Heart left ventricle (tissue), 16 donors: ENCODE measurements around the gene SLC26A1. TPM values are rescaled to one million over a fixed set of nuclear protein-coding genes. Genes with fewer than 3 reads are reported as not detected.

Experiments used
- ATAC-seq, 4 donors: fragments of 200-7000 bp; cut with Tn5 transposase; one replicate each; pipeline ENCODE4 v1.9.1; 2020 to 2022; ENCODE audit warnings: moderate library complexity in 4 of 4, mild to moderate bottlenecking in 3 of 4, moderate number of reproducible peaks in 1 of 4
- DNase-seq, 5 donors: peaks; one replicate each; pipeline ENCODE4 v3.0.0-alpha.2; 2020
- H3K27ac ChIP-seq, 12 donors: fragments of 200-600 bp; sonication (generic) in 4 of 12; one replicate each; pipeline versions ENCODE4 v1.5.0 to v1.8.0; 2016 to 2022; ENCODE audit warnings: mild to moderate bottlenecking in 2 of 12
- H3K27me3 ChIP-seq, 9 donors: fragments of 200-600 bp; sonication (generic) in 2 of 9; one replicate each; pipeline versions ENCODE4 v1.5.1 to v1.8.0; 2016 to 2022; ENCODE audit warnings: mild to moderate bottlenecking in 3 of 9
- H3K36me3 ChIP-seq, 9 donors: fragments of 200-600 bp; sonication (generic) in 2 of 9; one replicate each; pipeline versions ENCODE4 v1.5.0 to v1.8.0; 2018 to 2022; ENCODE audit warnings: mild to moderate bottlenecking in 2 of 9
- H3K4me1 ChIP-seq, 12 donors: fragments of 200-600 bp; sonication (generic) in 4 of 12; one replicate each; pipeline versions ENCODE4 v1.5.0 to v1.8.0; 2016 to 2022; ENCODE audit warnings: mild to moderate bottlenecking in 3 of 12
- H3K4me3 ChIP-seq, 12 donors: fragments of 200-600 bp; sonication (generic) in 4 of 12; one replicate each; pipeline versions ENCODE4 v1.5.0 to v1.8.0; 2017 to 2022; ENCODE audit warnings: mild to moderate bottlenecking in 9 of 12, moderate library complexity in 4 of 12
- H3K9me3 ChIP-seq, 12 donors: fragments of 200-600 bp; sonication (generic) in 4 of 12; one replicate each; pipeline versions ENCODE4 v1.5.0 to v1.8.0; 2016 to 2022; ENCODE audit warnings: mild to moderate bottlenecking in 1 of 12
- CTCF ChIP-seq, 12 donors: fragments of 200-600 bp; sonication (generic) in 4 of 12; IDR thresholded peaks; one replicate each; pipeline versions ENCODE4 v1.5.0 to v1.8.0; 2018 to 2022; ENCODE audit warnings: antibody characterized with exemption in 12 of 12, mild to moderate bottlenecking in 5 of 12
- POLR2A ChIP-seq, 2 donors: fragments of 450-650 bp; IDR thresholded peaks; one replicate each; pipeline ENCODE4 v1.6.1; 2017; ENCODE audit warnings: antibody characterized with exemption in 2 of 2, mild to moderate bottlenecking in 2 of 2, moderate library complexity in 2 of 2
- WGBS, 4 donors: extraction: QIAGEN DNeasy Blood & Tissue Kit in 2 of 4; methylation state at CpG; one replicate each; pipeline versions ENCODE4 v1.1.5 to v1.1.7; 2013 to 2018; 5-methylcytosine and 5-hydroxymethylcytosine counted together
- intact Hi-C, 10 donors: fragments of 100-400 bp; cut with DNase I; formaldehyde crosslinking; loops; one replicate each; pipeline versions ENCODE4 v1.11.1 to v1.14.2; 2022
- polyA plus RNA-seq, 2 donors: library from polyadenylated mRNA; stranded (reverse); fragments of 200-250 nt; gene quantifications; one replicate each; pipeline ENCODE4 v1.2.3, GENCODE V29; 2013
- total RNA-seq, 9 donors: library from RNA; depleted of rRNA in 2 of 9; stranded (reverse); fragments of >200 nt in 2 of 9; fragmentation: NEBNext Ultra II Directional in 3 of 9; extraction: Animal tissue kit (Norgen Biotek cat#: 25700) in 3 of 9; gene quantifications; one replicate each; pipeline versions ENCODE4 v1.1.0 to v1.2.4, GENCODE V29; 2016 to 2023
- donor health status: ischemic (EF 13 %, LVEDD 7.1; RV severe dilation, severe dysfunction).
- donor health status: healthy with polysubstance abuse.
- donor health status: DM: no; HTN: yes; CAD: no.
- donor health status: DM: no; HTN: no; CAD: no.
- donor health status: ischemic (EF 25% LVEDD 6.9; RV normal size, moderate dysfunction).
- donor health status: ischemic (EF 25% LVEDD 5.7; RV mildly dilated, moderate dysfunction).
- donor health status: healthy.
- donor health status: DM: yes; HTN: yes; CAD: no.
- donor health status: ischemic (EF 35%, LVEDD 5.7; RV mildly dilated, moderate dysfunction).
- donor health status: nonischemic (EF 11% LVEDD 7.7; RV severe dilation, severe dysfunction).
- donor health status: DM: yes; HTN: yes; CAD: no.
- donor health status: PGD.
- donor health status: ischemic (EF 29% LVEDD 5.4; RV normal size, mild dysfunction).
- donor health status: nonischemic (EF 23%, LVEDD 6.1; RV moderate dilation, normal function).

SLC26A1 gene
- total and polyA plus RNA-seq, 11 donors, result 0.03 to 0.27 (median 0.25) TPM; not detected in 5

- Histone ChIP-seq H3K36me3 (peaks cover 0 to 86% (median 13%) of the 10 kb centered on the region in 9 donors), H3K27ac (no peak overlapping the region), H3K4me3 (no peak overlapping the region), H3K9me3 (no peaks in the 10 kb centered on the region), H3K4me1 (no peaks in the 10 kb centered on the region), H3K27me3 (no peaks in the 10 kb centered on the region)
- TF ChIP-seq CTCF (IDR thresholded peaks at IDR 0.05), result no peak
- TF ChIP-seq POLR2A (IDR thresholded peaks at IDR 0.05), result no peak
- intact Hi-C loops, result no loop called here
- ATAC-seq (peak in 1 of 4 donors; percentile 3), DNase-seq (no peak)
- 92 to 94% (median 93%) methylated on average over 31 to 52 of the region's 52 CpGs for WGBS, 4 donors
Observed at GRCh38 chr4:961351-962230, 31.6 kb downstream of the SLC26A1 start.

GRCh38 chr4:960636-961350, 32.4 kb downstream of the SLC26A1 start:
- H3K36me3 ChIP-seq, result peaks cover 0 to 78% (median 15%) of the 10 kb centered on the region in 9 donors

GRCh38 chr4:960140-960635, 33.0 kb downstream of the SLC26A1 start:
- intact Hi-C loops, result no loop called here
- peak in 2 of 4 donors; percentile 2 to 6 for ATAC-seq
- DNase-seq, result no peak
- TF ChIP-seq CTCF (IDR thresholded peaks at IDR 0.05) (no peak), POLR2A (IDR thresholded peaks at IDR 0.05) (no peak)
- Histone ChIP-seq H3K4me1 (no peaks in the 10 kb centered on the region), H3K9me3 (no peaks in the 10 kb centered on the region), H3K27me3 (no peaks in the 10 kb centered on the region), H3K36me3 (peaks cover 0 to 76% (median 20%) of the 10 kb centered on the region in 9 donors), H3K4me3 (no peak overlapping the region), H3K27ac (no peak overlapping the region)
- 88 to 93% (median 91%) methylated on average over 10 to 16 of the region's 16 CpGs for WGBS, 4 donors

More at GRCh38 chr4:960636-961350, 32.4 kb downstream of the SLC26A1 start:
- H3K9me3 ChIP-seq, result no peaks in the 10 kb centered on the region
- no peaks in the 10 kb centered on the region for H3K4me1 ChIP-seq
- H3K27ac ChIP-seq, result no peak overlapping the region
- intact Hi-C loops, result no loop called here
- no peak for TF ChIP-seq POLR2A (IDR thresholded peaks at IDR 0.05)
- no peak for TF ChIP-seq CTCF (IDR thresholded peaks at IDR 0.05)
- no peak for ATAC-seq
- H3K27me3 ChIP-seq, result no peaks in the 10 kb centered on the region
- 90 to 95% (median 93%) methylated on average over 21 to 35 of the region's 35 CpGs for WGBS, 4 donors
- no peak overlapping the region for H3K4me3 ChIP-seq
- no peak for DNase-seq
